Left ventricle myocardium superior (tissue), 1 donor: Measurements from ENCODE around the gene GMDS. TPM values are rescaled to one million over a fixed set of nuclear protein-coding genes. Genes with fewer than 3 reads are reported as not detected.

Source experiments
- ATAC-seq: fragments of 200-7000 bp; cut with Tn5 transposase; one replicate; pipeline ENCODE4 v1.9.1; 2020; ENCODE audit warnings: mild to moderate bottlenecking, moderate library complexity
- DNase-seq: peaks from one replicate; pipeline ENCODE4 v3.0.0-alpha.2; 2020
- intact Hi-C: fragments of 100-400 bp; cut with micrococcal nuclease; formaldehyde crosslinking; loops from one replicate; pipeline ENCODE4 v1.11.0; 2022
- total RNA-seq: library from RNA; stranded (reverse); fragmentation: NEBNext Ultra II Directional; extraction: Animal tissue kit (Norgen Biotek cat#: 25700); gene quantifications from one replicate; pipeline ENCODE4 v1.2.1, GENCODE V29; 2021
- donor health status: DM: no; HTN: yes; CAD: no; lungs with severe emphysema.

The GMDS gene
- total RNA-seq, 1 donor from 2014 or later = 6.4 TPM

DNA sequence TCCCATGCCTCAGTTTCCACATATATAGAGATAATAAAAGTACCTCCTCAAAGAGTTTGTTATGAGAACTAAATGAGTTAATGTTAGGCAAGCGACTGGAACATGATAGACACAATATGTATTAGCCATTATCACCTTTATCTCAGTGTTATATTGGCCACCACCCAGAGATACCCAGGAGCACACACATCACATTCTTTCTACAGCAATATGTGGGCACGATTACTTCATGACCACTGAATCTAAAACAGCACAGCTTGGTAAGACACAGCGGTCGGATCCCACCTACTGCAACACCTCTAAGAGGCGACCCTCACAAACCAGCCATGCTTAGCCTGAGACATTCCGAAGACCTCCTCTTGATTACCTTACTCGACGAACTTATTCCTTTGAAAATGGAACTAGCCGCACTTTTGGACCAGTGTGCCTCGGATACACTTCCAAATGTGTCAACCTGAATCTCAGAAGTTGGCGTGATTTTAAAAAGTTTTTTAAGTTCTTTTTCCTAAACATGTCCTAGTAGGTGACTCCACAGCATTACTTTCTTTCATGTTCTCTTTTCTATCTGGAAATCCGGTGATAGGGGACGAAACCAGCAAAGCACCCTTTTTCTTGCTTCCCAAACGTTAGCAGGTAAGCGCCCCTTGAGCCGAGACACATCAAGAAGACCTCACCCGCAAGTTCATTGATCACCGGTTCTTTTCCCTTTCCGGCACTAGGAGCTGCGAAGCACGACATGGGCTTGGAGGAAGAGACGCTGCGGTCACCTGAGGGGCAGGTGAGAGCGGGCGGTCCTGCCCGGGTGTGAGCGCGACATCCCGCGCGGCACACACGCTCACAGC is 923 bp downstream of the GMDS start:
- DNase-seq = no peak
- ATAC-seq = no peak
- intact Hi-C loops = loop anchor here (5.0 kb wide), 1 partner anchor 383 kb away; no protein-coding TSS in a partner anchor

DNA sequence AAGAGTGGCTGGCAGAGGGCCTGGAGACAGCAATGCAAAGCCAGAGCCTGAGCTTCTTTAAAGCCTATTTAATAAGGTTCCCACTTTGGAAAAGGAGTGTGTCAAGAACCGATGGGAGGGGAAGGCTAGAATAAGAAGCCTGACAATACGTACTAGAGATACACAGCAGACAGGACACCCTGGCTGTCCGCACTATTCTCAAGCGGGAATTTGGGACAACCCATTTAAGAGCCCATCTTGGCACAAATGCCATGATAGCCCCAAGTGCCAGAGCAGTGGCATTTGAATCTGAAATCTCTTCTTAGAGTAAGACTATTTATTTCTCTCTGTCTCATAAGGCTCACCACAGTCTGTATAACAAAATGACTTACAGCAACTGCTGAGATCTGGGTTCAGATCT is 3.1 kb downstream of the GMDS start:
- intact Hi-C loops = no loop called here
- no peak for ATAC-seq

DNA sequence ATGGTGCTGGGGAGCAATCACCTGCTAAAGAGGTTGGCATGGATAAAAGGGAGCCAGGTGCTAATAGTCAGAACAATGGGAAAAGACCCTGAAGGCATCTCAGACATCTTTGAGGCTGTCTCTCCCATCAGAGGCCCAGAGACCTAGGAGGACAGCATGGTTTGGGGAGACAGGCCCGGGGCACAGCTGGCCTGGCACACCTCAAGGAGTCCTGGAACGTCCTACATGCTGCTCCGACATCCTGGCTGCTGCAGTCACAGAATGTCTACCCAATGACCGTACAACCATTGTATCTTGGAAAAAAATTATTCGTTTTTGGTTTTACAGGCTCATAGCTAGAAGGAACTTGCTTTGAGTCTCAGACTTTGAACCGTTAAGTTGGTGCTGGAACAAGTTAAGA is 4.4 kb downstream of the GMDS start:
- intact Hi-C loops = no loop called here
- no peak for ATAC-seq
- no peak for DNase-seq

More for the DNA sequence above, 3.1 kb downstream of the GMDS start:
- DNase-seq = no peak

DNA sequence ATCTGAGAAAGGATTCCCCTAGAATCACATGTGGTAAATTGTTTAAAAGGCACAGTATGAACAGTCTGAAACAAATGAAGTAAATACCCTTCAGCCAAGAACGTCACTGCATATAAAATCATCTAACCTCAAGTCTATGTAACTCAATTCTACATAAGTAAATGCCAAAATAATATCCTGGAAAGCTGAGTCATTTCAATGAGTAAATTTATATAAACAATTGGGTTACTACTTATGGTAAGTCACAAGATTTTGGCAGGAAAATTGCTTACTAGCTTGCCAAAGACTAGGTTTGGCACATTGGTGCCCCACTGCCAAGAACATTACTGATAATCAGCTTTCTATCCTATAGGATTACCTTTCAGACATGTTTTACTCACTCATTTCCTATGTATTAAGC is 8.4 kb downstream of the GMDS start:
- ATAC-seq (no peak), DNase-seq (no peak)
- intact Hi-C loops = no loop called here

DNA sequence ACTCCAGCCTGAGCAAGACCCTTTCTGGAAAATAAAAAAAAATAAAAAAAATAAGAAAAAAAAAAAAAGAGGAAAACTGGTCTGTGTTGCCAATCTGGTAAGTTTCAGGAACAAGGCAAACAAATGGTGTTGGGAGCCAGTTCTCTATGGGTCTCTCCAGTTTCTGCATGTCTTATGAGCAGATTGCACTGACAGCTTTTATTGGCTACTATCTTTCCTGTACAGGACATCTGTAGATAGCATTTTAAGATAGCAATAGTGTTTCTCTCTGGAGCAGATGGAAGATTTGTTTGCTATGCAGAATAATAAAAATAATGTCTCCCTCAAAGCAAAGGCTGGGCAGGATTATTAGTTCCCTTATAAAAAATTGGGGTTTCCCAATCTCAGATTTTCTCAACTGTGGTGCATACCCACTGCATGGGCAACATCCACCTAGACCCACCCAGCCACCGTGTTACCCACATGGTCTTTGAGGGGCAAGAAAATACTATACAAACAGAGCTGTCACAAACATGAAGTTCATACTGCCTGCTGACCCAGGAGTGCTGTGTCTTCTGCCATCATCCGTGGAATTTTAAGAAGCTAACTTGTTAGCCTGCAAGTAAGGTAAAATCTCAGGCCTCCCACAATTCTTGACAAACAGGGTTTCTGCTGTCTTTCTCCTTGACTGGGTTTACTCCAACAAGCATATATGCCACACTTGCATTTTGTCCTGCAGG is 9.5 kb downstream of the GMDS start:
- ATAC-seq = no peak
- intact Hi-C loops = no loop called here

DNA sequence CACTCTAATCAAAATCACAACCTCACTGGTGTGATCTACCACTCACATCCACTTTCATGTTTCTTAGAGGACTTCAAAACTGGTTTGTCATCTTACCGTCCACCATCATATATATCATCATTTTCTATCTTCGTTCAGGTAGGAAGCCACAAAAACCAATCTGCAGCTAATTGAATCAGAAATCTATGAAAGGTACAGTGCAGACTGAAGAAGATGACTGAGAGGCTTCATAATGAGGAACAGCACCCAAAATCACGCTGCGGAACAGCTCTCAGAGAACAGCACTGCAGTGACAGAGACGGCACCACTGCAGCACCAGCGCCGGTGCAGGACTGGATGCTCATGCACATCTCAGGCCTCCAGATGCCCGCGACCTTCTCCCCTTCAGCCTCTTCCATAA is 13.0 kb downstream of the GMDS start:
- ATAC-seq = no peak
- intact Hi-C loops = no loop called here

More for the DNA sequence above, 9.5 kb downstream of the GMDS start:
- DNase-seq = no peak

DNA sequence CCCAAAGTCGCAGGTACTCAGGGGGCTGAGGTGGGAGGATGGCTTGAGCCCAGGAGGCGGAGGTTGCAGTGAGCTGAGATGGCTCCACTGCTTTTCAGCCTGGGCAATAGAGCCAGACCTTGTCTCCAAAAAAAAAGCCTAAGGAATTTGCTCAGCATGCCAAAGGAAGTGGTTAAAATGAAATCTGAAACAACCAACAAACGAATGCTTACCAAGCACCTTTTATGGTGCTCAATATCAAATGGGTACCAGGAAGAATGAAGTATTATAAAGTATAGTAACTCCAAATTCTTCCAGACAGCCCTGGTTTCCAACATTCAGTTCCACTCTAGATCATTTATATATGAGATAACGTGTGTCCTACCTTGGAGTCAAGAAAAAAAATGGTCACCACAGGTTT is 14.0 kb downstream of the GMDS start:
- no peak for ATAC-seq
- intact Hi-C loops = no loop called here

More for the DNA sequence above, 13.0 kb downstream of the GMDS start:
- DNase-seq = no peak

DNA sequence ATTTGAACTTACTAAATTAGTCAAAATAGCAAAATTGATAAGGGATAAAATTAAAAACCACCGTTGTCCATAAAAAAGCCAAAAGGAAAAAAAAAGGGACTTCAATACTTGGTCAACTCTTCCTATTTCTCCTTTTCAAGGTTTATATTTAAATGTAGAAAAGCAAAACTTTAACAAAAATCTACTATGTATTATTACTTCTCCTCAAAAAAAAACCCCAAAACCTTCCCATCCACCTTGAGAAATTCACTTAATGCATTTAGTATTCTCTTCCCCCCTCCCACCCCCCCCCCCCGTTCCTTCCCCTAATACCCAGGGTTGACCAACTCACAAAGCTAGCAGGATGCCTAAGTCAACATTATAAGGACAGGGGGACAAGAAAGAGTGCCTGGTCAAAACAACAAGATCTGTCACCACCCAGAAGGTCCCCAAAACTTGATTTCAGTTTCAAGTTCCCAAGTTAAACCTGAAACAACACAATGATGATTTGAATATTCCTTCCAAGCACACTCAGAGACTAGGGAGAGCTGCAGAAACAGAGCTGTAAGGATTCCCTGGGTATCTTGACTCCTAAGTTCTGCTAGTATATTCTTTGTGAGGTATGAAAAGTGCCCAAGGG is 14.6 kb downstream of the GMDS start:
- DNase-seq = no peak
- ATAC-seq = no peak

More for the DNA sequence above, 14.0 kb downstream of the GMDS start:
- no peak for DNase-seq

DNA sequence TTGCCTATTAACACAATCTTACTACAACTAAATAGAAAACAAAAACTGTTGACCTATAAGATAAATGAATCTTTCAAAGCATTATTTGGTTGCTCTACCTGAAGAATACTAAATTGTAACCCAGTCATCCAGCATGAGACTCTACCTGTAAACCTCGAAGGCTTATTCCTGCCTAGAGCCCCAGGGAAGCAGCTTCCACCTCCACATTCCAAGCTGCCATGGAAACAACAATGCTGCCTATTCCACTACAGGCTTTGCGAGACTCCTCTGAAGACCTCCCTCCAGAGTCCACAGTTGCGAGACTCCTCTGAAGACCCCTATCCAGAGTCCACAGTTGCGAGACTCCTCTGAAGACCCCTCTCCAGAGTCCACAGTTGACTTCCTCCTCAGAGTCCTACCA is 15.7 kb downstream of the GMDS start:
- intact Hi-C loops = no loop called here
- no peak for DNase-seq
- ATAC-seq = no peak

More for the DNA sequence above, 14.6 kb downstream of the GMDS start:
- intact Hi-C loops = no loop called here

DNA sequence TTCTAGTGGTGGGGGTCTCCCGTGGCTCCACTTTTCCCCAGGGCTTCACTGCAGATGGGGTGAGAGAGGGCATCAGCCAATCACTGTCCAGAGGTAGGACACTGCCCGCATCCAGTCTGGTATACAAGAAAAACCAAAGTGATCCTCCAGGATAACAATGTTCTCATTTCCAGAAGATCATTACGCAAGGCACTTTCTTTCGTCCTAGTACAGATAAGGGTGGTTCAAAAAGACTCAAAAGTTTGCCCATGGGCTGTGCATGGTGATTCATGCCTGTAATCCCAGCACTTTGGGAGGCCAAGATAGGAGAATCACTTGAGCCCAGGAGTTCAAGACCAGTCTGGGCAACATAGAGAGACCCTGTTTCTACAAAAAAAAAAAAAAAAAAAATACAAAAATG is 16.4 kb downstream of the GMDS start:
- DNase-seq (no peak), ATAC-seq (no peak)
- intact Hi-C loops = no loop called here

DNA sequence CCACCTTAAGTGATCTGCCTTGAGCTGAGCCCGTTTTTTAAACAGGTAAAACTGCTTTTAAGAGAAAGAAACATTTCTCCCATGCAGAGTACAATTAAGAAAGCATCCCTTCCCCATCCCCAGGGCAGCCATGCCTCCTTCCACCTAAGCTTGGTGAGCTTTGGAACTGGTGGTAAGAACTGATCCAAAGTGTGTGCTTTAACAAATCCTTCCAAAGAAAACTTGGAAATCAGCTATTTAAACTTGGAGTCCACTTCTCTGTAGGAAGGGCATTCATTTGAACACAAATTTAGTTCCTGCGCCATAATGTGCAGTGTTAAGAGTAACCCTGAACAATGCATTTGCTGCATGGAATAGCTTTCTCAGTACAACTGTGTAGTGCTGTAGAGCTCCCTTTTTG is 17.0 kb downstream of the GMDS start:
- DNase-seq = no peak
- ATAC-seq = no peak
- intact Hi-C loops = no loop called here

DNA sequence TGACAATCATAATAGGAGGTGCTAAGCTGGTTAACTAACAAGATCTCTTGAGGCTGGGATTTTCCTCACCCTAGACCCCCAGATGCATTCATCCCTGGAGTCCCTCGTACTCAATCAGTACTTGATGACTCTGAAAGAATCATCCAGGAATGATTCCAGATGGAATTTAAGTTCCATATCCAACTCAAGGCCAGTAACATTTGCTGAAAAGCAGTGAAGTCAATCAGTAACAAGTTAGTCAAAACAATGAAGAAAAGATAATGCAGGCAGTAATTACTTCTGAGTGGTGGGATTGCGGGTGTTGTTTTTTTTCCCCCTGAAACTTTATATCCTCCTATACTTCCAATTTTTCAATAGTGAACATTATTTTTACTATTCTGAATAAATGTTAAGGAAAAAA is 18.6 kb downstream of the GMDS start:
- intact Hi-C loops = no loop called here
- no peak for DNase-seq
- no peak for ATAC-seq

DNA sequence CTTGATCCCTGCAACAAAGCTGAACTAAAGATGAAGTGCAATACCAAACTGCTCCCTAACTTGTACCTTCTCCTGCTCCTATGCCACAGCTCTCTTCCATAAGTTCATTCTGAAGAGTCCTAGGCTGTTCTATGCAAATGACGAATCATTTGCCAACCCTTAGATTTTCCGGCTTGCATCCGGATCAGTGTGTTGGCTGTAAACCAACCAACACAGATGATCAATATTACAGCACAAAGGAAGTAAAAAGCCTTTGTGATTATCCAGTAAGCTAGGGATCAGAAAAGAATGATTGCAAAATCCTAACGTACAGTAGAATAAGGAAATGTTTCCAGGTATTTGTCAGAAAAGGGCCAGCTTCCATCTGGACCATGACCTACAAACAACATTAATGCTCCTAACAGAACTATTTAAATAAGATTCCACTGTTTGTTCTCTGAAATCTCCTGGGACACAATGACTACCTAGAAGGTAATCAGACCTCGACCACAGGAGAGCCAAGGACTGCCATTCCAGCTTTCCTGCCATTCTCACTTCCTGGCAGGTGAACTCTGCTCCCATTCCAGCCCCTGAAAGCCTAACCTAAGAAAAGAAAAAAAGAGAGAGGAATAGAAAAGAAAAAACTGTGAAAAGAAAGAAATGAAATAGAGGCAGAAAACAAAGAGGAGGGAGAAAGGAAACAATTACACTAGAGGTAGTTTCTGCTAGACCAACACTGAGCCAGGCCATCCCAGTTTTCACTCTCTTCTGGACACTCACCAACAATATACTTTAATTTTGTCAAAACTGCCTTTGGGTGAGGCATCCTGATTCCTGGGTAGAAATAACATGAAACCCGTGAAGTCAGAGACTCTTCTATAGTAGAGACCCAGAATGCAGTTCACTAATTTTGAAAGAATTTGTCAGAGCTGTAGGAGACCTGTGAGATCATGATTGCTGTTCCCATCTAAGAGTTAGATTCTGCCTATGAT is 19.7 kb downstream of the GMDS start:
- no peak for ATAC-seq
- no peak for DNase-seq
- intact Hi-C loops = no loop called here

DNA sequence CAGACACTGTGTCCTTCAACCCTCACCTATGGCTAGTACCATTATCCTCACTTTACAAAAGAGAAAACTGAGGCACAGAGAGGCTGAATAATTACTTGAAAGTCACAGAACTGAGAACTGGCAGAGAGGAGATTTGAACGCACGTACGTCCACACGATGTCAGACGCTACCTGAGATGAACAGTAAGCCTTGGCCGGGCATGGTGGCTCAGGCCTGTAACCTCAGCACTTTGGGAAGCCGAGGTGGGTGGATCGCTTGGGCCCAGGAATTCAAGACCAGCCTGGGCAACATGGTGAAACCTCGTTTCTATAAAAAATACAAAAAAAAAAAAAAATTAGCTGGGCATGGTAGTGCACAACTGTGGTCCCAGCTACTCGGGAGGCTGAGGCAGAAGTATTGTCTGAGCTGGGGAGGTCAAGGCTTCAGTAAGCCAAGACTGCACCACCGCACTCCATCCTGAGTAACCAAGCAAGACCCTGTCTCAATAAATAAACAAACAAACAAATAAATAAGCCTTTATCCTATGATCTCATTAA is 20.5 kb downstream of the GMDS start:
- intact Hi-C loops = no loop called here
- ATAC-seq (no peak), DNase-seq (no peak)

DNA sequence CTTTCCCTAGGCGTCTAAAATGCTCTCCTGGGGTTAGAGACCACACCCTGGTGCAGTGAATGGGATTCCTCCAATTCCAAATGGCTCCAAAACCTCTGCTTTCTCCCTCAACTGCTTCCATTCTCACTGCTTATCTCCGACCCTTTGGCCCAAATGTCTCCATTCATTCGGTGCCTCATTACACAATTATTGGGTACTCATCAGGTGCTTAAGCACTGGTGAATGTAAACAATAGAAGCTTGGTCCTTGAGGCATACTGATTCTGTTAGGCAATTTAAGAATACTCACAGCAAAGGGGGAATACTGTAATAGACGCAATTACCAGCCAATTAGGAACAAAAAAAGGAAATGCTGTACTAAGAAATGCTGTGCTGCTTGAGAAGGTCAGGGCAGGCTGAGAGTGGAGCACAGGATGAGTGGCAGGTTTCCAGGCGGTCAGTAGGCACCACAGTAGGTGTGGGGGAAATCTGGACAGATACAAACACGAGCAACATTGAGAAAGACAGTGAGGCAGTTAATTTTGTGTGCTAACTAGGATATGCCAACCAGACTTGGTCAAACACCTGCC is 23.0 kb downstream of the GMDS start:
- ATAC-seq = no peak
- no peak for DNase-seq
- intact Hi-C loops = no loop called here

DNA sequence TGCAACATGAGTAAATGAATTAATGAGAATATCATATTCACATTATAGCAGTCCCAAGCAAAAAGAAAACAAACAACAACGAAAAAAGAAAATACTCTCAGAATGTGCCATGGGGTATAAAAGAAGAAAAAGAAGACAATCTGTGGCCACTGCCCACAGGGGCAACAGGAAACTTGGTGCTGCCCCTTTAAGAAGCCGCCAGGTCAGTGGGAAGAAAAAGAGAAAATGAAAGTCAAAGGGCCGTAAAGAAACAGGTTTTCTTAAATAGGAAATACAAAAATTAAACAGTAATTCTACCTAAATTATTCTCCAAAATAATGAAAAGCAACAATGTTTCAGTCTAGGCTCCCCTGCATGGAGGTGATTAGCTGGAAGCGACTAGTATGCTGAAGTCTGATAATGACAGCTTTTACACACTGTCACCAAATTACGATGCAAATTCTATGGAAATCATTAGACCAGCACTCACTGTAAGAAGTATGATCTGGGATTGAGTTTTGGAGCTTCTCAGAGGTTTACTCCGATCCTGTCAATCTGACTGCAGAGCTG is 23.6 kb downstream of the GMDS start:
- intact Hi-C loops = no loop called here
- no peak for DNase-seq
- no peak for ATAC-seq

DNA sequence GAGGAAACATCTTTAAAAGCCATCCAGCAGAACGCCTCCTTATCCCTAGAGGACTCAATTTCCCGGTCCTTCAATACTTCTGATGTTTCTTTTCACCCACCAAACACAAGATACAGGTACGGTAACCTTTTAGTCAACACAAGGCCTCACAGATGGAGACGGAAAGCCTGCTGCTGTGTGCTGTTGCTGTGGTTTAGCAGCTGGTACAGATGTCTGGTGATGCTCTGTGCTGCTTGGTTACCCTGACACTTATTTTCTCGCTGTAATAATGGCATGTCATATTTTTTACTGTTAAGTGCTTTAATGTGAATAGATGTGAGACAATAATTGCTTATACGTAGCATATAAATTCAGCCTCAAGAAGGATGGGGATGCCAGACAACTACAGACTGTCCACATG is 25.3 kb downstream of the GMDS start:
- intact Hi-C loops = no loop called here
- ATAC-seq = no peak
- no peak for DNase-seq

DNA sequence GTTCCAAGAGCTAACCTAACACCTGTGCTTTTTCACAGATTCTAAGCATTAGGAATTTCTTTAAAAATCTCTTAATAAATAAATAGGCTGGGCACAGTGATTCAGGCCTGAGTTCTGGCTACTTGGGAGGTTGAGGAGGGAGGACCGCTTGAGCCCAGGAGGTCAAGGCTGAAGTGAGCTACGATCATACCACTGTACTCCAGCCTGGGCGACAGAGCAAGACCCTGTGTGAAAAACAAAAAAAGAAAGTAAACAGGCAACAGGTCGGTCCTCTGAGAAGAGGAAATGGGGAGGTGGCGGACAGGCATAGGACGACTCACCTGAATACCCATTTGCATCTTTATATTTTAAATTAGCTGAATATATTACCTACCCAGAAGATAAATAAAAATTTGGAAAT is 26.5 kb downstream of the GMDS start:
- no peak for DNase-seq
- intact Hi-C loops = no loop called here
- no peak for ATAC-seq
